Measurements from ENCODE around the gene ZBTB21. TPM values are rescaled to one million over a fixed set of nuclear protein-coding genes. Genes with fewer than 3 reads are reported as not detected.

ZBTB21 gene
- total and polyA plus RNA-seq, 2 of the 8 experiments (the other 6 are each of a cell fraction or from before 2014, with no cell fraction given), result 3.9 to 17.8 TPM

- Histone ChIP-seq H3K79me2 (ENCODE audit: control insufficient read depth in 1 of 2, insufficient read depth in 2 of 2, low read length in 2 of 2) (no peaks in the 10 kb centered on the region), H3K4me1 (replicated peaks in 1 of 4; ENCODE audit: control insufficient read depth in 3 of 4, insufficient read depth in 4 of 4, low read length in 3 of 4) (no peaks in the 10 kb centered on the region; a peak in 1 of 7 replicates), H3K27ac (ENCODE audit: low read depth, low read length) (no peak overlapping the region), H2AK5ac (ENCODE audit: low read depth, low read length) (no peak overlapping the region), H3K27me3 (replicated peaks in 1 of 4; ENCODE audit: control insufficient read depth in 3 of 4, extremely low read depth in 1 of 4, insufficient read depth in 3 of 4, low read length in 3 of 4) (no peaks in the 10 kb centered on the region; a peak in 1 of 7 replicates), H2BK20ac (ENCODE audit: low read length) (no peak overlapping the region), H3K4me2 (ENCODE audit: insufficient read depth in 1 of 2, low read depth in 2 of 2, low read length in 2 of 2) (no peak overlapping the region), H3K9me3 (ENCODE audit: insufficient read depth in 2 of 2, low read depth in 1 of 2, low read length in 1 of 2) (no peaks in the 10 kb centered on the region), H2BK120ac (replicated peaks; ENCODE audit: low read depth, low read length) (no peak overlapping the region), H3K4ac (replicated peaks; ENCODE audit: insufficient read length, low read depth, low read length) (no peak overlapping the region), H3K4me3 (ENCODE audit: extremely low read depth in 1 of 4, insufficient read depth in 2 of 4, low read depth in 3 of 4, low read length in 4 of 4) (no peak overlapping the region), H3K36me3 (ENCODE audit: control insufficient read depth in 2 of 4, insufficient read depth in 4 of 4, low read length in 3 of 4) (no peaks in the 10 kb centered on the region), H3K9ac (replicated peaks in 1 of 4; ENCODE audit: extremely low read depth in 1 of 4, low read depth in 3 of 4, low read length in 3 of 4) (no peak overlapping the region), H3K56ac (replicated peaks; ENCODE audit: insufficient read length, low read depth, low read length) (no peak overlapping the region), H4K20me1 (replicated peaks in 1 of 2; ENCODE audit: control insufficient read depth in 1 of 2, insufficient read depth in 2 of 2, low read length in 2 of 2) (no peaks in the 10 kb centered on the region), H3K14ac (ENCODE audit: insufficient read length) (no peak overlapping the region), H4K5ac (ENCODE audit: insufficient read length, low read depth, low read length) (no peak overlapping the region), H3K23ac (ENCODE audit: insufficient read length) (no peak overlapping the region), H2BK15ac (ENCODE audit: low read length) (no peak overlapping the region), H2BK5ac (ENCODE audit: low read depth, low read length) (no peak overlapping the region), H4K8ac (ENCODE audit: extremely low read depth, insufficient read depth, low read length) (no peak overlapping the region), H3K79me1 (ENCODE audit: low read depth, low read length) (no peaks in the 10 kb centered on the region), H3K18ac (ENCODE audit: extremely low read depth, low read length) (no peak overlapping the region), H2AFZ (ENCODE audit: low read length) (no peak overlapping the region), H4K91ac (replicated peaks; ENCODE audit: insufficient read length, low read length) (no peak overlapping the region), H3K23me2 (ENCODE audit: low read depth, low read length) (no peaks in the 10 kb centered on the region), H2BK12ac (ENCODE audit: low read depth, low read length) (no peak overlapping the region)
- TF ChIP-seq CBX8 (IDR thresholded peaks at IDR 0.05; ENCODE audit: borderline replicate concordance, low read depth, low read length) (no peak), TBP (IDR thresholded peaks at IDR 0.05; ENCODE audit: low read depth, low read length) (no peak), SAP30 (IDR thresholded peaks at IDR 0.05; ENCODE audit: insufficient read depth, insufficient replicate concordance, low read length) (no peak), BCL11A (IDR thresholded peaks at IDR 0.05; ENCODE audit: low read depth in 2 of 2, low read length in 2 of 2) (no peak), CTBP2 (IDR thresholded peaks at IDR 0.05; ENCODE audit: borderline replicate concordance, insufficient read depth, insufficient read length, low read length) (no peak), EZH2 (IDR thresholded peaks at IDR 0.05; ENCODE audit: low read depth, low read length, severe bottlenecking) (no peak), SP1 (IDR thresholded peaks at IDR 0.05; ENCODE audit: low read depth, low read length) (no peak)
- FAIRE-seq (no peak), DNase-seq (ENCODE audit: low read depth in 1 of 2, low spot score in 2 of 2) (no peak)
- POLR2A ChIA-PET (ENCODE audit: partially characterized antibody), result no interaction called here
- CTCF ChIA-PET (ENCODE audit: partially characterized antibody), result interaction anchor here (1.8 to 2.9 kb wide), 3 partner anchors 12 to 80 kb away, joined by 6 to 7 read pairs (median 6); no protein-coding TSS in a partner anchor
- 84% methylated on average over 12 of the region's 12 CpGs; no CpG with 5 or more reads in 1 of the 2 experiments for WGBS, 2 experiments (ENCODE audit: extremely low coverage in 1 of 2, insufficient coverage in 1 of 2, insufficient read length in 1 of 2, insufficient replicate concordance in 2 of 2, low coverage in 1 of 2, low lambda C conversion rate in 2 of 2, missing lambda C conversion rate in 1 of 2)
Observed at GRCh38 chr21:42037943-42038342, 27.8 kb upstream of the ZBTB21 start.
